ENCODE data around the gene LRFN3. TPM values are rescaled to one million over a fixed set of nuclear protein-coding genes. Genes with fewer than 3 reads are reported as not detected.

Gene LRFN3
- total RNA-seq, 1 donor from 2014 or later, result 2.3 TPM

- H3K9ac ChIP-seq, result no peak overlapping the region
- H4K20me1 ChIP-seq (ENCODE audit: low read depth), result no peaks in the 10 kb centered on the region
- Mint-ChIP-seq H3K27ac (no peak overlapping the region), H3K36me3 (no peaks in the 10 kb centered on the region), H3K4me3 (peak overlapping the region; percentile 47), H3K9me3 (peaks cover 3% of the 10 kb centered on the region), H3K4me1 (peaks cover 15% of the 10 kb centered on the region), H3K27me3 (ENCODE audit: insufficient read depth, low read depth) (peaks cover 24% of the 10 kb centered on the region)
- H3K4me2 ChIP-seq, result no peak overlapping the region
- H3K4me1 ChIP-seq, result no peaks in the 10 kb centered on the region
- H3K4me3 ChIP-seq, result no peak overlapping the region
- peaks cover 44% of the 10 kb centered on the region for H3K27me3 ChIP-seq
- peaks cover 27% of the 10 kb centered on the region for H3F3A ChIP-seq (ENCODE audit: low read depth)
- no peak overlapping the region for H3K27ac ChIP-seq
- H2AFZ ChIP-seq (replicated peaks), result no peak overlapping the region
- no peaks in the 10 kb centered on the region for H3K79me2 ChIP-seq (ENCODE audit: low read depth)
- no peak for DNase-seq (ENCODE audit: low spot score)
- no peaks in the 10 kb centered on the region for H3K36me3 ChIP-seq
- TF ChIP-seq EZH2 (IDR thresholded peaks at IDR 0.05), result no peak
- TF ChIP-seq CTCF (IDR thresholded peaks at IDR 0.05), result no peak
- TF ChIP-seq EZH2phosphoT487 (IDR thresholded peaks at IDR 0.05), result no peak
- H3K9me3 ChIP-seq (ENCODE audit: low read depth), result no peaks in the 10 kb centered on the region
Measured at GRCh38 chr19:35990156-35990555, 54.0 kb downstream of the LRFN3 start.

- Mint-ChIP-seq H3K4me3 (no peak overlapping the region), H3K27me3 (ENCODE audit: insufficient read depth, low read depth) (peaks cover 16% of the 10 kb centered on the region), H3K9me3 (peaks cover 3% of the 10 kb centered on the region), H3K36me3 (no peaks in the 10 kb centered on the region), H3K4me1 (peaks cover 20% of the 10 kb centered on the region), H3K27ac (no peak overlapping the region)
- Histone ChIP-seq H2AFZ (replicated peaks) (no peak overlapping the region), H3K36me3 (no peaks in the 10 kb centered on the region), H3K27ac (no peak overlapping the region), H3K4me3 (no peak overlapping the region), H3F3A (ENCODE audit: low read depth) (peaks cover 32% of the 10 kb centered on the region), H3K9me3 (ENCODE audit: low read depth) (no peaks in the 10 kb centered on the region), H3K4me2 (no peak overlapping the region), H3K27me3 (peaks cover 35% of the 10 kb centered on the region), H3K79me2 (ENCODE audit: low read depth) (peaks cover 5% of the 10 kb centered on the region), H4K20me1 (ENCODE audit: low read depth) (peaks cover 3% of the 10 kb centered on the region), H3K4me1 (no peaks in the 10 kb centered on the region), H3K9ac (no peak overlapping the region)
- TF ChIP-seq EZH2 (IDR thresholded peaks at IDR 0.05) (no peak), EZH2phosphoT487 (IDR thresholded peaks at IDR 0.05) (no peak), CTCF (IDR thresholded peaks at IDR 0.05) (no peak)
- no peak for DNase-seq (ENCODE audit: low spot score)
Measured at GRCh38 chr19:35990771-35991730, 54.9 kb downstream of the LRFN3 start.

- Histone ChIP-seq H3K9ac (no peak overlapping the region), H3F3A (ENCODE audit: low read depth) (peaks cover 26% of the 10 kb centered on the region), H3K4me2 (no peak overlapping the region), H2AFZ (replicated peaks) (no peak overlapping the region), H3K4me3 (no peak overlapping the region), H3K9me3 (ENCODE audit: low read depth) (no peaks in the 10 kb centered on the region), H3K27me3 (peaks cover 26% of the 10 kb centered on the region), H3K4me1 (no peaks in the 10 kb centered on the region), H3K79me2 (ENCODE audit: low read depth) (peaks cover 13% of the 10 kb centered on the region), H4K20me1 (ENCODE audit: low read depth) (peaks cover 12% of the 10 kb centered on the region), H3K36me3 (no peaks in the 10 kb centered on the region), H3K27ac (no peak overlapping the region)
- Mint-ChIP-seq H3K4me1 (peaks cover 26% of the 10 kb centered on the region), H3K36me3 (peaks cover 1% of the 10 kb centered on the region), H3K27ac (no peak overlapping the region), H3K9me3 (peaks cover 3% of the 10 kb centered on the region), H3K4me3 (no peak overlapping the region), H3K27me3 (ENCODE audit: insufficient read depth, low read depth) (peaks cover 10% of the 10 kb centered on the region)
- DNase-seq (ENCODE audit: low spot score), result no peak
- TF ChIP-seq EZH2 (IDR thresholded peaks at IDR 0.05), result no peak
- no peak for TF ChIP-seq CTCF (IDR thresholded peaks at IDR 0.05)
- TF ChIP-seq EZH2phosphoT487 (IDR thresholded peaks at IDR 0.05), result no peak
Measured at GRCh38 chr19:35991731-35992450, 55.7 kb downstream of the LRFN3 start.

All from neural progenitor cell (in vitro differentiated cells).